ENCODE data around the gene SEC63.

DNA sequence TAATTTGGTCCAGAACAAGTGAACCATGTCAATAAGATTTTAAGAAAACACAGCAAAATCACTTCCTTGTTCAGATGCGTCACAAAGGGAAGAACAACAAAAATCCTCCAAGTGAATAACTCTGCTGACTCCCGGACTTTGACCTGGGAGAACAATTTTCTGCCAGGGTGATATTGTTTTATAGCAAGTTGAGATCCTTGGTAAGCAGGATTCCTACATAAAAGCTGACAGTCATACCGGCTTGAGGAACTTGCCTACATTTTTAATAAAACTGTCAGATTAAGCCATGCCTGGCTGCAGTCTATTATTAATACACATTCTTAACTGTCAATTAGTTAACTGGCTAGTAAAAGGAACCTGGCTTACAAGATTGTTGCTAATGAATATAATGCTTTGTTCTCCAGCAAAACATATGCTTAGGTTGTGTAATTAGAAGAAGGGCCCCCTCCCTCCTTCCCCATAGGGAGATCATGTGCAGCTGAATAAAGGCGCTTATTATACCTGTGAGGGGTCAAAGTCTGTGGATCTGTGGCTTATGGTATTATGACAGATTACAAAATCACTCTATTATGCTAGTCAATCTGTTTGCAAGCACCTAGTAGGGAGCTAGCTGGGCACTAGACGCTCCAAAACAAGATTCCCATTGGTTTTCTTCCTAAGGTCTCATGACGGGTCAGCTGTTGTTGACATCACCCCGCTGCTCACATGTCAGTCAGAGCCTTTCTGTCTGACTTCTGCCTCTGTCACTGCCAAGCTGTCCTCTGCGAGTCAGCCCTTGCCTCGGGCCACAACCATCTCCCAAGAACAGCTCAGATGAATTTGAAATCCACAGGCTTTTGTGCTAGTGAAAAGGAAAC, 44.6 kb upstream of the SEC63 start:
- TF ChIP-seq, protein P1, sequence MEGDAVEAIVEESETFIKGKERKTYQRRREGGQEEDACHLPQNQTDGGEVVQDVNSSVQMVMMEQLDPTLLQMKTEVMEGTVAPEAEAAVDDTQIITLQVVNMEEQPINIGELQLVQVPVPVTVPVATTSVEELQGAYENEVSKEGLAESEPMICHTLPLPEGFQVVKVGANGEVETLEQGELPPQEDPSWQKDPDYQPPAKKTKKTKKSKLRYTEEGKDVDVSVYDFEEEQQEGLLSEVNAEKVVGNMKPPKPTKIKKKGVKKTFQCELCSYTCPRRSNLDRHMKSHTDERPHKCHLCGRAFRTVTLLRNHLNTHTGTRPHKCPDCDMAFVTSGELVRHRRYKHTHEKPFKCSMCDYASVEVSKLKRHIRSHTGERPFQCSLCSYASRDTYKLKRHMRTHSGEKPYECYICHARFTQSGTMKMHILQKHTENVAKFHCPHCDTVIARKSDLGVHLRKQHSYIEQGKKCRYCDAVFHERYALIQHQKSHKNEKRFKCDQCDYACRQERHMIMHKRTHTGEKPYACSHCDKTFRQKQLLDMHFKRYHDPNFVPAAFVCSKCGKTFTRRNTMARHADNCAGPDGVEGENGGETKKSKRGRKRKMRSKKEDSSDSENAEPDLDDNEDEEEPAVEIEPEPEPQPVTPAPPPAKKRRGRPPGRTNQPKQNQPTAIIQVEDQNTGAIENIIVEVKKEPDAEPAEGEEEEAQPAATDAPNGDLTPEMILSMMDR (IDR thresholded peaks at IDR 0.05): no peak
- TF ChIP-seq POLR2A (IDR thresholded peaks at IDR 0.05): no peak

Data from adrenal gland (tissue), 5 donors.